GM12878 (cell line): ENCODE data around the gene FRS3. TPM values are rescaled to one million over a fixed set of nuclear protein-coding genes. Genes with fewer than 3 reads are reported as not detected.

ENCODE experiments used
- ATAC-seq: fragments of 200-7000 bp; cut with Tn5 transposase; 3 replicates; pipeline ENCODE4 v1.9.1; 2020; ENCODE audit warnings: mild to moderate bottlenecking, moderate library complexity
- BruUV-seq: library from RNA; stranded (reverse); fragments of 400-500 nt; replicated peaks from 2 replicates; lab custom pipeline; 2021; lab: Mats Ljungman, UMichigan
- CTCF ChIA-PET: fragments of 300-600 bp; sonication (Branson Sonifier 250); formaldehyde crosslinking; extraction: SDS; loops from one replicate; lab custom pipeline; 2021; ENCODE audit warnings: inconsistent platforms; lab: Yijun Ruan, JAX
- POLR2A ChIA-PET: fragments of 350-600 bp; formaldehyde crosslinking; extraction: SDS; loops from one replicate; lab custom pipeline; 2021; ENCODE audit warnings: inconsistent platforms; lab: Charles Lee
- RAD21 ChIA-PET: fragments of 300-600 bp; sonication (Branson Sonifier 250); formaldehyde crosslinking; loops from one replicate; lab custom pipeline; 2023; ENCODE audit warnings: antibody characterized with exemption; ENCODE audit not compliant: unreplicated experiment; lab: Charles Lee
- SMC1A ChIA-PET: fragments of 300-600 bp; sonication (Branson Sonifier 250); formaldehyde crosslinking; loops from one replicate; lab custom pipeline; 2023; ENCODE audit not compliant: unreplicated experiment, uncharacterized antibody; lab: Charles Lee
- DNase-seq: peaks from one replicate; pipeline ENCODE4 v3.0.0-alpha.2; 2011; ENCODE audit warnings: low read depth, low spot score
- FAIRE-seq: peaks from 3 replicates; lab custom pipeline; 2011; peaks lifted over from hg19 to GRCh38; lab: Jason Lieb, UNC
- H2AFZ ChIP-seq: 2 replicates; pipeline ENCODE4 v1.6.0; 2011; ENCODE audit warnings: low read depth, low read length, control low read depth; ENCODE audit not compliant: control insufficient read depth
- H3K27ac ChIP-seq: 2 replicates; pipeline ENCODE4 v1.5.1; 2011; ENCODE audit warnings: control low read depth; ENCODE audit not compliant: control insufficient read depth, insufficient read depth
- H3K27me3 ChIP-seq, 2 experiments: replicated peaks in 1 of 2; 2 replicates each; pipeline versions ENCODE4 v1.6.0 to v1.6.1; 2011; ENCODE audit warnings: low read length in 1 of 2; ENCODE audit not compliant: control insufficient read depth in 2 of 2, insufficient read depth in 2 of 2
- H3K36me3 ChIP-seq, 2 experiments: 2 replicates each; pipeline ENCODE4 v1.5.1; 2011; ENCODE audit warnings: low read length in 1 of 2; ENCODE audit not compliant: control insufficient read depth in 2 of 2, insufficient read depth in 2 of 2
- H3K4me1 ChIP-seq: 2 replicates; pipeline ENCODE4 v1.6.1; 2011; ENCODE audit warnings: mild to moderate bottlenecking, low read length, moderate library complexity, mixed read lengths; ENCODE audit not compliant: control insufficient read depth, insufficient read depth
- H3K4me2 ChIP-seq: 2 replicates; pipeline ENCODE4 v1.6.0; 2011; ENCODE audit warnings: control low read depth; ENCODE audit not compliant: control insufficient read depth, insufficient read depth
- H3K4me3 ChIP-seq: fragments of 200-600 bp; sonication (generic); 2 replicates; pipeline ENCODE4 v1.5.1; 2016
- H3K79me2 ChIP-seq: 2 replicates; pipeline ENCODE4 v1.6.0; 2011; ENCODE audit warnings: low read length; ENCODE audit not compliant: control insufficient read depth, insufficient read depth
- H3K9ac ChIP-seq: 2 replicates; pipeline ENCODE4 v1.8.0; 2011; ENCODE audit warnings: low read length, control low read depth, mixed read lengths; ENCODE audit not compliant: control insufficient read depth, insufficient read depth
- H3K9me3 ChIP-seq: replicated peaks from 3 replicates; pipeline ENCODE4 v1.5.1; 2011; ENCODE audit warnings: mild to moderate bottlenecking, low read length; ENCODE audit not compliant: control insufficient read depth, insufficient read depth
- H4K20me1 ChIP-seq: 2 replicates; pipeline ENCODE4 v1.6.0; 2011; ENCODE audit not compliant: control insufficient read depth, insufficient read depth
- ASH2L ChIP-seq: fragments of 300-600, 200-600 bp; sonication (generic); IDR thresholded peaks from 2 replicates; pipeline ENCODE4 v1.6.1; 2017; ENCODE audit warnings: low read depth, mild to moderate bottlenecking, borderline replicate concordance
- CREB1 ChIP-seq: IDR thresholded peaks from 2 replicates; pipeline ENCODE4 v1.6.1; 2012; ENCODE audit warnings: low read depth, mild to moderate bottlenecking, inconsistent platforms
- CREM ChIP-seq: IDR thresholded peaks from 2 replicates; pipeline ENCODE4 v1.6.1; 2014; ENCODE audit warnings: antibody characterized with exemption, low read depth
- ETV6 ChIP-seq, 2 experiments: fragments of 450-650 bp in 1 of 2; IDR thresholded peaks in 1 of 2; conservative IDR thresholded peaks in 1 of 2; 2 replicates each; pipeline ENCODE4 v1.6.1; 2014; ENCODE audit warnings: antibody characterized with exemption in 1 of 2, borderline replicate concordance in 1 of 2, low read depth in 1 of 2, mild to moderate bottlenecking in 1 of 2, moderate library complexity in 1 of 2
- EZH2 ChIP-seq: IDR thresholded peaks from 2 replicates; pipeline ENCODE4 v1.6.1; 2012; ENCODE audit warnings: low read depth, mild to moderate bottlenecking, control low read depth, inconsistent platforms, low read length, borderline replicate concordance; ENCODE audit not compliant: control insufficient read depth
- GABPA ChIP-seq: IDR thresholded peaks from 2 replicates; pipeline ENCODE4 v1.6.1; 2014; ENCODE audit warnings: antibody characterized with exemption, low read depth, mild to moderate bottlenecking, inconsistent platforms
- IRF5 ChIP-seq: fragments of 450-650 bp; IDR thresholded peaks from 2 replicates; pipeline ENCODE4 v1.6.1; 2017; ENCODE audit warnings: borderline replicate concordance
- KDM1A ChIP-seq: fragments of 200-600 bp; sonication (generic); IDR thresholded peaks from 2 replicates; pipeline ENCODE4 v1.6.1; 2016; ENCODE audit warnings: borderline replicate concordance
- MYC ChIP-seq: IDR thresholded peaks from 2 replicates; pipeline ENCODE4 v1.6.1; 2011; ENCODE audit warnings: mild to moderate bottlenecking, low read length, moderate library complexity, inconsistent platforms; ENCODE audit not compliant: insufficient read depth, insufficient replicate concordance, insufficient read length, severe bottlenecking
- RAD21 ChIP-seq: IDR thresholded peaks from 2 replicates; pipeline ENCODE4 v1.6.1; 2011; ENCODE audit warnings: mild to moderate bottlenecking, low read depth, low read length, moderate library complexity; ENCODE audit not compliant: insufficient read depth
- RFX5 ChIP-seq: IDR thresholded peaks from 2 replicates; pipeline ENCODE4 v1.6.1; 2011; ENCODE audit warnings: low read depth, low read length, improper control_type of control experiment
- SIX5 ChIP-seq: IDR thresholded peaks from 2 replicates; pipeline ENCODE4 v1.6.1; 2011; ENCODE audit warnings: mild to moderate bottlenecking, low read depth, low read length, moderate library complexity; ENCODE audit not compliant: severe bottlenecking
- SREBF1 ChIP-seq: IDR thresholded peaks from 2 replicates; pipeline ENCODE4 v1.6.1; 2012; ENCODE audit warnings: mild to moderate bottlenecking, low read length
- TAF1 ChIP-seq: IDR thresholded peaks from 2 replicates; pipeline ENCODE4 v1.6.1; 2011; ENCODE audit warnings: mild to moderate bottlenecking, low read depth, low read length, borderline replicate concordance
- WGBS: methylation state at CpG from one replicate; pipeline ENCODE4 v1.1.6; 2016; ENCODE audit warnings: low lambda C conversion rate; ENCODE audit not compliant: insufficient replicate concordance, insufficient coverage; ENCODE audit errors: missing lambda C conversion rate; 5-methylcytosine and 5-hydroxymethylcytosine counted together
- in situ Hi-C: fragments of 300-500 bp; cut with MboI; formaldehyde crosslinking; loops from 9 replicates; pipeline ENCODE4 v1.14.3; 2018; ENCODE audit warnings: mixed read lengths
- intact Hi-C: fragments of 100-400 bp; cut with micrococcal nuclease; formaldehyde crosslinking; loops from one replicate; pipeline ENCODE4 v1.14.2; 2022; ENCODE audit not compliant: unreplicated experiment
- polyA plus RNA-seq, 11 experiments: library from polyadenylated mRNA; depleted of rRNA in 4 of 11; unstranded in 6 of 11; stranded (reverse) in 5 of 11; fragments of >200 nt; fragmentation: Nextera tagmentation in 4 of 11; fragmentation: Illumina TruSeq in 1 of 11; extraction: Ambion mirVana in 4 of 11; extraction: Trizol in 1 of 11; gene quantifications; 1 replicate in 1 of 11; 2 replicates in 10 of 11; pipeline versions ENCODE4 v1.2.1 to v1.2.3, GENCODE V29; 2011 to 2016; ENCODE audit warnings: inconsistent platforms in 2 of 11, missing spikeins in 2 of 11, low read depth in 1 of 11
- total RNA-seq, 4 experiments: library from RNA; depleted of rRNA in 3 of 4; stranded (reverse); fragments of >200 nt in 3 of 4; fragmentation: Illumina TruSeq in 1 of 4; extraction: Trizol in 1 of 4; gene quantifications; 2 replicates each; pipeline versions ENCODE4 v1.2.1 to v1.2.3, GENCODE V29; 2013 to 2021
- TF ChIP-seq, protein P1 (sequence below): fragments of 150-350 bp; IDR thresholded peaks from 2 replicates; pipeline ENCODE4 v1.6.1; 2016; ENCODE audit warnings: low read depth, low read length

Gene FRS3
- total and polyA plus RNA-seq, 10 of the 15 experiments (the other 5 are each of a cell fraction or from before 2014, with no cell fraction given): 0.05 to 3.4 (median 1.5) TPM

DNA sequence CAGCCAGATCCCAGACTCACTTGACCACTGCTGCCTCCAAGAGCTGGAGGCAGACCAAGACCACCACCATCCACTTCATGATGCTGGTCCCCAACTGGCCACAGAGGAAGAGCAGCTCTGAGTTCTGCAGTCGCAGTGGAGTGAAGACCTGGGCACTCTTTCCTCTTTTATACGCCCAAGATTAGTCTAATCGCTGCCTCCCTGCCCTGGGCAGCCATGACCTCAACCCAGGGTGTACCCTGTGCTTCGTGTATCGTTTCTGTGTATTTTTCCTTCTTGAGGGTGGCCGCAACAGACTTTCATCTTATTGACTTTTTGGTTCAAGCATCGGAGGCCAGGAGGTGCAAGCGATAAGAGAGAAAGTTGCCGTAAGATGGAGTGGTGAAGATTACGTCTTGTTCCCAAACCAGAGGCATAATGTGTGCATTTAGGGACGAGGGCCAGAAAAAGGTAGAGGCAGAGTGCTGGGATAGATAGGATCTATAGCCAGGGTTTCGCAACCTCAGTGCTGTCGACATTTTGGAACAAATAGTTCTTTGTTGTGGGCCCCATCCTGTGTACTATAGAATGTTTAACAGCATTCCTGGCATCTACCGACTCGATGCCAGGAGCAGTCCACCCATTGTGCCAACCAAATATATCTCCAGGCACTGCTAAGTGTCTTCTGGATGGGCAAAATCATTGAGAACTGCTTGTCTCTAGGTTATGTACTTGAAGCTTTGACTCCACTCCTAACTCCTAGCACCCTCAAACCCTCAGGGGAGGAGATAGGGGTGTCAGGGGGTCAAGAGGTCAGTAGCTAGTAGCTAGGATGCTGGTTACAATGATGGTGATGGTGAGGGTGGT lies 32.2 kb downstream of the FRS3 start, which contains the start of gene PGC (continued):
- TF ChIP-seq, protein P1, sequence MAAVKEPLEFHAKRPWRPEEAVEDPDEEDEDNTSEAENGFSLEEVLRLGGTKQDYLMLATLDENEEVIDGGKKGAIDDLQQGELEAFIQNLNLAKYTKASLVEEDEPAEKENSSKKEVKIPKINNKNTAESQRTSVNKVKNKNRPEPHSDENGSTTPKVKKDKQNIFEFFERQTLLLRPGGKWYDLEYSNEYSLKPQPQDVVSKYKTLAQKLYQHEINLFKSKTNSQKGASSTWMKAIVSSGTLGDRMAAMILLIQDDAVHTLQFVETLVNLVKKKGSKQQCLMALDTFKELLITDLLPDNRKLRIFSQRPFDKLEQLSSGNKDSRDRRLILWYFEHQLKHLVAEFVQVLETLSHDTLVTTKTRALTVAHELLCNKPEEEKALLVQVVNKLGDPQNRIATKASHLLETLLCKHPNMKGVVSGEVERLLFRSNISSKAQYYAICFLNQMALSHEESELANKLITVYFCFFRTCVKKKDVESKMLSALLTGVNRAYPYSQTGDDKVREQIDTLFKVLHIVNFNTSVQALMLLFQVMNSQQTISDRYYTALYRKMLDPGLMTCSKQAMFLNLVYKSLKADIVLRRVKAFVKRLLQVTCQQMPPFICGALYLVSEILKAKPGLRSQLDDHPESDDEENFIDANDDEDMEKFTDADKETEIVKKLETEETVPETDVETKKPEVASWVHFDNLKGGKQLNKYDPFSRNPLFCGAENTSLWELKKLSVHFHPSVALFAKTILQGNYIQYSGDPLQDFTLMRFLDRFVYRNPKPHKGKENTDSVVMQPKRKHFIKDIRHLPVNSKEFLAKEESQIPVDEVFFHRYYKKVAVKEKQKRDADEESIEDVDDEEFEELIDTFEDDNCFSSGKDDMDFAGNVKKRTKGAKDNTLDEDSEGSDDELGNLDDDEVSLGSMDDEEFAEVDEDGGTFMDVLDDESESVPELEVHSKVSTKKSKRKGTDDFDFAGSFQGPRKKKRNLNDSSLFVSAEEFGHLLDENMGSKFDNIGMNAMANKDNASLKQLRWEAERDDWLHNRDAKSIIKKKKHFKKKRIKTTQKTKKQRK: no peak
- TF ChIP-seq KDM1A (no peak), IRF5 (no peak)

DNA sequence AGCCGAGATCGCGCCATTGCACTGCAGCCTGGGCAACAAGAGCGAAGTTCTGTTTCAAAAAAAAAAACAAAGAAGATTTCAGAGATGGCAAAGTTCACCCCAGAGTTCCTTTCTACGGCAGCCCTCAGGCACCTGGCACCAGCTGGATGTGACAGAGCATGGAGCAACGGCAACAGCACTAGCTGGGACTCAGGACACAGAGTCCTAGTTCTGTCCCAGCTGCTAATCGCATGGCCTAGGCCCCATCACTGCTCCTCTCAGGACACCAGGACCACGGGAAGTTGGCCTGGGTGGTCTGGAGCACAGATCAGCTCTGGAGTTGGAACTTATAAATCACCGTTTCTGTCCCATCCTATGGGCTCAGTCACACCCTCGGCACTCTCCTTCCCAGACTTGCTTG lies 33.6 kb downstream of the FRS3 start:
- 40% methylated on average over 10 of the region's 10 CpGs for WGBS
- Histone ChIP-seq H3K9ac (no peak overlapping the region), H3K9me3 (no peaks in the 10 kb centered on the region), H3K27me3 (no peaks in the 10 kb centered on the region; a peak in 2 of 4 replicates), H3K4me1 (no peaks in the 10 kb centered on the region), H3K27ac (no peak overlapping the region), H4K20me1 (no peaks in the 10 kb centered on the region), H3K4me2 (no peak overlapping the region), H3K4me3 (no peak overlapping the region), H3K79me2 (no peaks in the 10 kb centered on the region), H3K36me3 (no peaks in the 10 kb centered on the region), H2AFZ (no peak overlapping the region)
- no peak for ATAC-seq
- in situ Hi-C loops: no loop called here
- RAD21 ChIA-PET: no interaction called here
- no peak for FAIRE-seq
- CTCF ChIA-PET: no interaction called here
- no peak for DNase-seq
- POLR2A ChIA-PET: interaction anchor here (0.7 kb wide), 1 partner anchor 18 kb away, joined by 9 read pairs; no protein-coding TSS in a partner anchor
- intact Hi-C loops: no loop called here
- no TSS peak for BruUV-seq
- TF ChIP-seq ETV6 (conservative IDR thresholded peaks at IDR 0.05 in 1 of 2, IDR thresholded peaks at IDR 0.05 in 1 of 2; ENCODE audit: borderline replicate concordance in 1 of 2, low read depth in 1 of 2) (no peak), CREB1 (no peak), ASH2L (no peak), RFX5 (no peak), GABPA (no peak), CREM (no peak), EZH2 (no peak), MYC (no peak), TAF1 (no peak), SREBF1 (no peak), RAD21 (no peak), SIX5 (no peak)
- SMC1A ChIA-PET: no interaction called here
